ENCODE results near the gene VWC2L.

The VWC2L gene

GRCh38 chr2:214601852-214602633 is 191.2 kb downstream of the VWC2L start:
- FAIRE-seq = no peak

GRCh38 chr2:214604861-214605260 is 194.0 kb downstream of the VWC2L start:
- FAIRE-seq = no peak

GRCh38 chr2:214607051-214607450 is 196.2 kb downstream of the VWC2L start:
- no peak for FAIRE-seq

GRCh38 chr2:214611015-214611414 is 200.2 kb downstream of the VWC2L start:
- no peak for FAIRE-seq

- FAIRE-seq = no peak
These were observed 213.4 kb downstream of the VWC2L start for GRCh38 chr2:214624166-214624760.

- no peak for FAIRE-seq
These were observed 217.2 kb downstream of the VWC2L start for GRCh38 chr2:214628091-214628490.

All from G401.6 (cell line).